Stimulated activated CD8-positive, alpha-beta memory T cell treated with anti-CD3 and anti-CD28 coated beads, Interleukin-12 subunit alpha, Interleukin-12 subunit beta, amount 100 ng/mL, for 4 hours (primary cell): Measurements from ENCODE around the gene STK33.

Experiments
- DNase-seq: peaks from one replicate; pipeline ENCODE4 v3.0.0-alpha.2; 2020; ENCODE audit warnings: low read depth

STK33 gene

GRCh38 chr11:8372641-8373381 lies 221.2 kb downstream of the STK33 start:
- no peak for DNase-seq

GRCh38 chr11:8371516-8371884 lies 222.5 kb downstream of the STK33 start:
- no peak for DNase-seq

- DNase-seq: no peak
Measured at GRCh38 chr11:8370812-8371515, 223.1 kb downstream of the STK33 start.

- DNase-seq: no peak
Measured at GRCh38 chr11:8369592-8370205, 224.3 kb downstream of the STK33 start.

GRCh38 chr11:8368772-8369171 lies 225.3 kb downstream of the STK33 start:
- DNase-seq: no peak

- no peak for DNase-seq
Measured at GRCh38 chr11:8368194-8368593, 225.8 kb downstream of the STK33 start.

GRCh38 chr11:8366316-8366715 lies 227.7 kb downstream of the STK33 start:
- DNase-seq: no peak

GRCh38 chr11:8365216-8365941 lies 228.6 kb downstream of the STK33 start:
- DNase-seq: no peak

- DNase-seq: no peak
Measured at GRCh38 chr11:8363921-8364320, 230.1 kb downstream of the STK33 start.

GRCh38 chr11:8362899-8363298 lies 231.1 kb downstream of the STK33 start:
- no peak for DNase-seq

- DNase-seq: no peak
Measured at GRCh38 chr11:8362491-8362890, 231.5 kb downstream of the STK33 start.

- no peak for DNase-seq
Measured at GRCh38 chr11:8361664-8362210, 232.3 kb downstream of the STK33 start.

GRCh38 chr11:8361206-8361605 lies 232.8 kb downstream of the STK33 start:
- DNase-seq: no peak

GRCh38 chr11:8360086-8360828 lies 233.8 kb downstream of the STK33 start:
- DNase-seq: no peak

GRCh38 chr11:8359521-8359920 lies 234.5 kb downstream of the STK33 start:
- DNase-seq: no peak

GRCh38 chr11:8357891-8358566 lies 236.0 kb downstream of the STK33 start:
- no peak for DNase-seq

GRCh38 chr11:8357505-8357888 lies 236.5 kb downstream of the STK33 start:
- DNase-seq: no peak

GRCh38 chr11:8356721-8357504 lies 237.1 kb downstream of the STK33 start:
- DNase-seq: no peak

- no peak for DNase-seq
Measured at GRCh38 chr11:8356216-8356615, 237.8 kb downstream of the STK33 start.

- DNase-seq: no peak
Measured at GRCh38 chr11:8355416-8355742, 238.6 kb downstream of the STK33 start.
